MM.1S (cell line): Measurements from ENCODE around the gene RASL10B.

Experiments
- DNase-seq: peaks from one replicate; pipeline ENCODE4 v3.0.0-alpha.2; 2015
- H2AFZ ChIP-seq: fragments of 300-600 bp; sonication (generic); 2 replicates; pipeline ENCODE4 v1.6.0; 2016; ENCODE audit warnings: antibody characterized with exemption, low read length
- H3F3A ChIP-seq: fragments of 300-600 bp; sonication (generic); 2 replicates; pipeline ENCODE4 v1.6.1; 2016; ENCODE audit warnings: mild to moderate bottlenecking, antibody characterized with exemption, low read length, moderate library complexity, mixed read lengths; ENCODE audit not compliant: insufficient read depth
- H3K27ac ChIP-seq: fragments of 300-600 bp; sonication (generic); 2 replicates; pipeline ENCODE4 v1.5.1; 2016; ENCODE audit warnings: mild to moderate bottlenecking, low read length
- H3K27me3 ChIP-seq: fragments of 300-600 bp; sonication (generic); replicated peaks from 2 replicates; pipeline ENCODE4 v1.6.0; 2016; ENCODE audit warnings: low read length; ENCODE audit not compliant: insufficient read depth
- H3K36me3 ChIP-seq: fragments of 300-600 bp; sonication (generic); replicated peaks from 2 replicates; pipeline ENCODE4 v1.6.1; 2016; ENCODE audit warnings: mild to moderate bottlenecking, low read length, mixed read lengths; ENCODE audit not compliant: insufficient read depth
- H3K4me1 ChIP-seq: fragments of 300-600 bp; sonication (generic); 2 replicates; pipeline ENCODE4 v1.6.1; 2016; ENCODE audit warnings: low read length, mixed read lengths
- H3K4me2 ChIP-seq: fragments of 300-600 bp; sonication (generic); 2 replicates; pipeline ENCODE4 v1.6.0; 2016; ENCODE audit warnings: low read depth, low read length
- H3K4me3 ChIP-seq: fragments of 300-600 bp; sonication (generic); 2 replicates; pipeline ENCODE4 v1.5.1; 2016; ENCODE audit warnings: low read length, mixed read lengths
- H3K79me2 ChIP-seq: fragments of 300-600 bp; sonication (generic); 2 replicates; pipeline ENCODE4 v1.6.1; 2016; ENCODE audit warnings: mixed run types, low read length, mixed read lengths
- H3K9ac ChIP-seq: fragments of 300-600 bp; sonication (generic); 2 replicates; pipeline ENCODE4 v1.6.1; 2016; ENCODE audit warnings: low read length, mixed read lengths
- H3K9me2 ChIP-seq: fragments of 300-600 bp; sonication (generic); replicated peaks from 2 replicates; pipeline ENCODE4 v1.6.1; 2016; ENCODE audit warnings: mild to moderate bottlenecking, low read length, mixed read lengths; ENCODE audit not compliant: insufficient read depth
- H3K9me3 ChIP-seq: fragments of 300-600 bp; sonication (generic); replicated peaks from 2 replicates; pipeline ENCODE4 v1.6.1; 2016; ENCODE audit warnings: mild to moderate bottlenecking, low read length, mixed read lengths; ENCODE audit not compliant: insufficient read depth
- H4K20me1 ChIP-seq: fragments of 300-600 bp; sonication (generic); 2 replicates; pipeline ENCODE4 v1.6.1; 2016; ENCODE audit warnings: mild to moderate bottlenecking, low read length, moderate library complexity, mixed read lengths; ENCODE audit not compliant: insufficient read depth
- CTCF ChIP-seq: fragments of 300-600 bp; sonication (generic); IDR thresholded peaks from 2 replicates; pipeline ENCODE4 v1.5.1; 2016; ENCODE audit warnings: antibody characterized with exemption, low read length, mixed read lengths
- EZH2 ChIP-seq: fragments of 300-600 bp; sonication (generic); optimal IDR thresholded peaks from 2 replicates; pipeline ENCODE3; 2017; ENCODE audit warnings: low read depth, mild to moderate bottlenecking, antibody characterized with exemption, low read length, mixed read lengths
- EZH2phosphoT487 ChIP-seq: fragments of 300-600 bp; sonication (generic); IDR thresholded peaks from 2 replicates; pipeline ENCODE4 v1.6.1; 2018; ENCODE audit warnings: antibody characterized with exemption, low read length

The RASL10B gene

GRCh38 chr17:35715416-35715815 lies 16.0 kb upstream of the RASL10B start:
- H3F3A ChIP-seq, result no peaks in the 10 kb centered on the region
- peaks cover 13% of the 10 kb centered on the region for H3K4me1 ChIP-seq
- H4K20me1 ChIP-seq, result no peaks in the 10 kb centered on the region
- no peak overlapping the region for H2AFZ ChIP-seq
- TF ChIP-seq EZH2, result no peak
- TF ChIP-seq EZH2phosphoT487, result no peak
- TF ChIP-seq CTCF, result no peak
- no peaks in the 10 kb centered on the region for H3K79me2 ChIP-seq
- no peak overlapping the region for H3K4me3 ChIP-seq
- DNase-seq, result no peak
- no peaks in the 10 kb centered on the region for H3K36me3 ChIP-seq
- no peak overlapping the region for H3K4me2 ChIP-seq
- H3K27ac ChIP-seq, result no peak overlapping the region
- H3K9me2 ChIP-seq, result no peaks in the 10 kb centered on the region
- H3K9me3 ChIP-seq, result no peaks in the 10 kb centered on the region
- no peak overlapping the region for H3K9ac ChIP-seq
- H3K27me3 ChIP-seq, result no peaks in the 10 kb centered on the region

- no peaks in the 10 kb centered on the region for H3K79me2 ChIP-seq
- DNase-seq, result no peak
- no peaks in the 10 kb centered on the region for H3K9me3 ChIP-seq
- H3K9ac ChIP-seq, result no peak overlapping the region
- H3K4me1 ChIP-seq, result peaks cover 13% of the 10 kb centered on the region
- no peak overlapping the region for H3K4me2 ChIP-seq
- H3K4me3 ChIP-seq, result no peak overlapping the region
- no peaks in the 10 kb centered on the region for H3K9me2 ChIP-seq
- H2AFZ ChIP-seq, result no peak overlapping the region
- no peak overlapping the region for H3K27ac ChIP-seq
- H3K36me3 ChIP-seq, result no peaks in the 10 kb centered on the region
- no peaks in the 10 kb centered on the region for H3F3A ChIP-seq
- no peaks in the 10 kb centered on the region for H4K20me1 ChIP-seq
- TF ChIP-seq CTCF, result no peak
- no peak for TF ChIP-seq EZH2
- no peak for TF ChIP-seq EZH2phosphoT487
- H3K27me3 ChIP-seq, result no peaks in the 10 kb centered on the region
Measured at GRCh38 chr17:35716173-35716572, 15.3 kb upstream of the RASL10B start.

- Histone ChIP-seq H3K4me3 (no peak overlapping the region), H3K79me2 (no peaks in the 10 kb centered on the region), H2AFZ (no peak overlapping the region), H3K4me2 (no peak overlapping the region), H3K9ac (no peak overlapping the region), H3K27me3 (no peaks in the 10 kb centered on the region), H3K9me2 (no peaks in the 10 kb centered on the region), H3K36me3 (no peaks in the 10 kb centered on the region), H3K4me1 (peaks cover 13% of the 10 kb centered on the region), H3K27ac (no peak overlapping the region), H3K9me3 (no peaks in the 10 kb centered on the region), H3F3A (no peaks in the 10 kb centered on the region), H4K20me1 (no peaks in the 10 kb centered on the region)
- no peak for DNase-seq
- TF ChIP-seq CTCF (no peak), EZH2 (no peak)
Measured at GRCh38 chr17:35716897-35717465, 14.5 kb upstream of the RASL10B start.
